ENCODE measurements around the gene LRRC3C.
A peak's percentile ranks its signal among the peaks of the same experiment; 100 is the strongest.

LRRC3C gene

GRCh38 chr17:39980351-39981206, 53.0 kb downstream of the LRRC3C start, which contains the start of gene PSMD3:
TSS of gene PSMD3 (plus strand) at chr17:39980807. CDS start at chr17:39980971, 164 bp downstream.
- DNase-seq = peak; percentile 96 to 98

GRCh38 chr17:39981207-39981741, 53.7 kb downstream of the LRRC3C start:
- DNase-seq = no peak

- no peak for DNase-seq
Observed at GRCh38 chr17:39981766-39982375, 54.3 kb downstream of the LRRC3C start.

DNA sequence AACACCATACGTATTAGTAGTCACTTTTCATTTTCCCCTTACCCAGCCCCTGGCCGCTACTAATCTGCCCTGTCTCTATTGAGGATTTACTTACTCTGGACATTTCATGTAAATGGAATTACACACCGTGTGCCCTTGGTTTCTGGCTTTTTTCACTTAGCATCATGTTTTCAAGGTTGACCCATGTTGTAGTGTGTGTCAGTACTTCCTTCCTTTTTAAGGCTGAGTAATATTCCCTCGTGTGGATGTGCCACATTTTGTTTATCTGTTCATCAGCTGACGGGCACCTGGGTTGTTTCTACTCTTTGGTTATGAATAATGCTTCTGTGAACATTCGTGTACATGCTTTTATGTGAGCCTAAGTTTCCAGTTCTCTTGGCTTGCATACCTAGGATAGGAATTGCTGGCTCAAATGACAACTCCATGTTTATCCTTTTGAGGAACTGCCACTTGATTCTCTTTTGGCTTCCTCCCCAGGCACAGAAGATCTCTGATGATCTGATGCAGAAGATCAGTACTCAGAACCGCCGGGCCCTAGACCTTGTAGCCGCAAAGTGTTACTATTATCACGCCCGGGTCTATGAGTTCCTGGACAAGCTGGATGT, 60.8 kb downstream of the LRRC3C start:
- DNase-seq = no peak

- DNase-seq = no peak
Observed at GRCh38 chr17:39994448-39994847, 66.9 kb downstream of the LRRC3C start.

Measured in activated CD4-positive, alpha-beta T cell treated with anti-CD3 and anti-CD28 coated beads for 4 hours (primary cell).